ENCODE measurements around the gene GRB10.

The GRB10 gene

DNA sequence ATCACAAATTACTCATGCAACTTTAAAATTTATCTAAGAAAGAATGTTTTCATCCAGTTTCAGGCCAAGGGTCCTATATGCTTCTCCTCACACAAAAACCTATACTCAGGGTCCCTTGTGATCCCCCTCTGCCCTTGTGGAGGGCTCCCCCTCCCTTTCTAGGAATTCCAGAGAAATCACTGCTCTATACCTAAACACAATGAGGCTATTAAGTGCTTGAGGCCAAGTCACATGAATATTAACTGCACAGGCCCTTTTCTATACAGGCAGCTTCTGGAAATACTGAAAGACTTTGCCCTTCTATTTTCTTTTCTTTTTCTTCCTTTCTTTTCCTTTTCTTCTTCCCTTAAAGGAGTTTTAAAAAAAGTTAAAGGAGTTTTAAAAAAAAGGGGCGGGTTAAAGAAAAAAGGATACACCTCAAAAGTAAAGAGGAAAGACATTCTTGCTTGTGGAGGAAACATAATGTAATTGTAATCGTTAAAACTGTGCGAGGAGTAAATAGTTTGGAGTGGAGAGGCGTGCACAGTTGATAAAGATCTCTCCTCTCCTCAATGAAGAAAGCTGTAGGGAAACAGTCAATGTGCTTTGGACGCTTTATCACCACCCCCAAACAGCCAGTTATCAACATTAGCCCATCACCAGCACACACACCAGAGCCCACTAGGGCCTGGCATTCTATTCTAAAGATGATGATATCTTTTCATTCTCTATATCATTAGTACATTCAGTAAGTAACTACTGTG lies 16.4 kb downstream of the GRB10 start:
- DNase-seq (ENCODE audit: low spot score): no peak
- in situ Hi-C loops (cut with MboI; ENCODE audit: low sequenced_read_pairs, unreplicated experiment): no loop called here
- TF ChIP-seq, protein P1, sequence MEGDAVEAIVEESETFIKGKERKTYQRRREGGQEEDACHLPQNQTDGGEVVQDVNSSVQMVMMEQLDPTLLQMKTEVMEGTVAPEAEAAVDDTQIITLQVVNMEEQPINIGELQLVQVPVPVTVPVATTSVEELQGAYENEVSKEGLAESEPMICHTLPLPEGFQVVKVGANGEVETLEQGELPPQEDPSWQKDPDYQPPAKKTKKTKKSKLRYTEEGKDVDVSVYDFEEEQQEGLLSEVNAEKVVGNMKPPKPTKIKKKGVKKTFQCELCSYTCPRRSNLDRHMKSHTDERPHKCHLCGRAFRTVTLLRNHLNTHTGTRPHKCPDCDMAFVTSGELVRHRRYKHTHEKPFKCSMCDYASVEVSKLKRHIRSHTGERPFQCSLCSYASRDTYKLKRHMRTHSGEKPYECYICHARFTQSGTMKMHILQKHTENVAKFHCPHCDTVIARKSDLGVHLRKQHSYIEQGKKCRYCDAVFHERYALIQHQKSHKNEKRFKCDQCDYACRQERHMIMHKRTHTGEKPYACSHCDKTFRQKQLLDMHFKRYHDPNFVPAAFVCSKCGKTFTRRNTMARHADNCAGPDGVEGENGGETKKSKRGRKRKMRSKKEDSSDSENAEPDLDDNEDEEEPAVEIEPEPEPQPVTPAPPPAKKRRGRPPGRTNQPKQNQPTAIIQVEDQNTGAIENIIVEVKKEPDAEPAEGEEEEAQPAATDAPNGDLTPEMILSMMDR (IDR thresholded peaks at IDR 0.05; ENCODE audit: borderline replicate concordance, control extremely low read depth, extremely low read depth, insufficient read depth, missing control alignments): no peak

DNA sequence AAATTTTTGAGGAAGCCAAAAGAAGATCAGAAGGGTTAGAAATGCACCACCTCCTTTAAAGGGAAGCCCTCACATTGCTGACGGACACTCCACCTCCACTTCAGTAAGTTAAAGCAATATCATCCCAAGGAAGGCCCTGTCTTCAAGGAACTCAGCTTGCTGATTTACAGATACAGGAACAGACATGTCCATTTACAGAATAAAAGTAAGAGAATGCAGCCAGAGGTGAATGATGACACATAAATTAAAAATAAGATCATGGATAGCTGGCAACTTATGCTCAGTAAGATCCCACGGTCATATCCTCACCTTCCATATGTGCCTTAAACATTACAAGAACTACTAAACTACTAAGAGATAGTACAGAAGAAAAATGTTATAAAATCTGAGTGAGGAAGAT lies 20.4 kb downstream of the GRB10 start:
- no peak for DNase-seq (ENCODE audit: low spot score)
- TF ChIP-seq, protein P1 (IDR thresholded peaks at IDR 0.05; ENCODE audit: borderline replicate concordance, control extremely low read depth, extremely low read depth, insufficient read depth, missing control alignments): no peak
- in situ Hi-C loops (cut with MboI; ENCODE audit: low sequenced_read_pairs, unreplicated experiment): no loop called here

DNA sequence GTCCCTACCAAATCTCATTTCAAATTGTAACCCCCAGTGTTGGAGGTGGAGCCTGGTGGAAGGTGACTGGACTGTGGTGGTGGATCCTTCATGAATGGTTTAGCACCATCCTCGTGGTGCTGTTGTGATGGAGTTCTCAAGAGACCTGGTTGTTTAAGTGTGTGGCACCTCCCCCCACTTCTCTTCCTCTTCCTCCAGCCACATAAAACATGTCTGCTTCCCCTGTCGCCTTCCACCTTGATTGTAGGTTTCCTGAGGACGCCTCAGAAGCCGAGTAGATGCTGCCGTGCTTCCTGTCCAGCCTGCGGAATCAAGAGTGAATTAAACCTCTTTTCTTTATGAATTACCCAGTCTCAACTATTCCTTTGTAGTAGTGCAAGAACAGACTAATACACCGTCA lies 21.0 kb downstream of the GRB10 start:
- in situ Hi-C loops (cut with MboI; ENCODE audit: low sequenced_read_pairs, unreplicated experiment): no loop called here
- TF ChIP-seq, protein P1 (IDR thresholded peaks at IDR 0.05; ENCODE audit: borderline replicate concordance, control extremely low read depth, extremely low read depth, insufficient read depth, missing control alignments): no peak
- DNase-seq (ENCODE audit: low spot score): no peak

DNA sequence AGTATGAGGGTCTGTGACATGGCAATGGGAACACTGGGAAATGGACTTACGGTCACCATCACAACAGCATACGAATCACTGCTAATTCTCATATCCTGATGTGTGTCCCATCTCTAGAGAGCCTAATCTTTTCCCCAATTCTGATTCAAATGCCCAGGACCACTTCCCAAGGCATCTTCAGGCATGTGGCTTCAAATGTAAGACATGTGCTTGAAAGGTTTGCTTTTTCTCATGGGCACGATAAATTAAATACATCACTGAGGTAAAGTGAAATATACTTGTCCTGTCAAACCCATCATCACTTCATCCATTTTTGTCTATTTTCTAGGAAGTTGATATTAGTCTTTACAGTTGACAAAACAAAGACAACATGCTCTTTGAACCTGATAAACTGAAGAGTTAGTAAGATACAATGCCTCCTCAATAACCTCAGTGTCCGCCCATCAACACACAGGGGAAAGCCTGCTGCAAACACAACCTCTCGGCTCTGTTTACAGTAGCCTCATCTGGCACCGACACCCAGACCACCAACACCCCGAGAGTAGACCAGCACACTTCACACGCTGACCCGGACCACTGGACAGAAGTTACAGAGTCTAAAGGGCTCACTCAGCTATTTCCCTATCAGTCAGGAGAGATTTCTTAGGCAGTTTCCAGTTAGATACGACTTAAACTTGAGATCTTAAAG lies 24.8 kb downstream of the GRB10 start:
- TF ChIP-seq, protein P1 (IDR thresholded peaks at IDR 0.05; ENCODE audit: borderline replicate concordance, control extremely low read depth, extremely low read depth, insufficient read depth, missing control alignments): no peak
- no peak for DNase-seq (ENCODE audit: low spot score)
- in situ Hi-C loops (cut with MboI; ENCODE audit: low sequenced_read_pairs, unreplicated experiment): no loop called here

DNA sequence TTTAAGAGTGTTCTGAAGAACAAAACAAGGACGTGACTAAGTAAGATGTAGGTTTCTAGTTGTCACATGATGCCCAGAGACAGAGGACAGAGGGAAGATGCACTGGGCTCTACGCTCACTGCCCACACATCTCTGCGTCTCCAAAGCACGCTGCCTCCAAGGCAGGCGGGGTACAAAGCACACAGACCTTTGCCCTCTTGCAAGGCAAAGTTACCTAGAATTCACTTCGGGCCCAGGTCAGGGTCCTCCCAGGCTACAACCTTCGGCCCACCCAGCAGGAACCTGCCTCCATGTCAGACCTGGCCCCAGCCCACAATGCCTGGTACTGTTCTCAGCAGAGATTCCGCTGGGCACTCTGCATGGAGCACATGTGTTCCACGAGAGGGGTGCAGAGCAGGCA lies 26.5 kb downstream of the GRB10 start:
- TF ChIP-seq, protein P1 (IDR thresholded peaks at IDR 0.05; ENCODE audit: borderline replicate concordance, control extremely low read depth, extremely low read depth, insufficient read depth, missing control alignments): no peak
- in situ Hi-C loops (cut with MboI; ENCODE audit: low sequenced_read_pairs, unreplicated experiment): no loop called here
- DNase-seq (ENCODE audit: low spot score): no peak

DNA sequence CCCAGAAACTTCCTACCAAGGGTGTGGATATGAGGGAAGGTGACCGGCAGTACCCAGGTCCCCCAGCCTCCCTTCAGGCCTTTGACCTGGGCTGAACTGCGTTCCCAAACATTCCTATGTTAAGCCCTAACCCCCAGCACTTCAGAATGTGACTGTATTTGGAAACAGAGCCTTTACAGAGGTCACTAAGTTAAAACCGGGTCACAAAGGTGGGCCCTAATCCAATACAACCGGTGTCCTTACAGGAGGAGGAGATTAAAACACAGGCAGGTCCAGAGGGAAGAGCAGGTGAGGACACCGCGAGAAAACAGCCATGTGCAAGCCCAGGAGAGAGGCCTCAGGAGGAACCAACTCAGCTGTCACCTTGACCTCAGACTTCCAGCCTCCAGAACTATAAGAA lies 28.0 kb downstream of the GRB10 start:
- TF ChIP-seq, protein P1 (IDR thresholded peaks at IDR 0.05; ENCODE audit: borderline replicate concordance, control extremely low read depth, extremely low read depth, insufficient read depth, missing control alignments): no peak
- in situ Hi-C loops (cut with MboI; ENCODE audit: low sequenced_read_pairs, unreplicated experiment): no loop called here
- DNase-seq (ENCODE audit: low spot score): no peak
